HG03139 (cell line): ENCODE measurements around the gene CADM1.

Experiments used
- ATAC-seq: cut with Tn5 transposase; IDR thresholded peaks from one replicate; pipeline ENCODE4 v1.9.1; 2021; ENCODE audit not compliant: unreplicated experiment

The CADM1 gene

GRCh38 chr11:115219376-115219775 is 284.8 kb downstream of the CADM1 start:
- no peak for ATAC-seq

GRCh38 chr11:115217726-115218311 is 286.4 kb downstream of the CADM1 start:
- ATAC-seq: no peak

- no peak for ATAC-seq
Observed at GRCh38 chr11:115215694-115216617, 288.3 kb downstream of the CADM1 start.

DNA sequence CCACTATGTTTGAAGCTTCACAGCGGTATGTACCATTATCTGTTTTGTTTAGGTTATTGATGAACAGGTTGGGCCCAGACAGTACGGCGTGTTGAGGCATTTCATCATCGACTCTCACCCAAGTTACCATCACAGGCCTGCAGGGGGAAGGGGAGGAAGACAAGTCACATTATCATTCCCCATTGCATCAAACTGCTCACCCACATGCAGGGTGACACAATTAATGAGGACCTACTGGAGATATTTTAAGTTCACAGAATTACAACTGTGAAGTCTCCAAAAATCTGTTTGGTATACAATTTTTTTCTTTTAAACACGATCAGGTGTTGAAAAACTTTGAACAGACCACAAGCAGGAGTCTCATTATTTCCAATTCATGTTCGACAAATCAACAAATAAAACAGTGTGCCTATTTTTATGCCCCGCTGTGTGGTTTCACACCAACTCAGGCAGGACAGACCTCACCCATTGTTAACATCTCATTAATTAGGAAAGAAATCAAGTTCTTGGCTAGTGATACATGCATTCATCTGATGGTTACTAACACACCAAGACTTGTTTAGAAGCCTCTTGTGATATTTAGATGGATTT is 289.5 kb downstream of the CADM1 start:
- no peak for ATAC-seq

- ATAC-seq: no peak
Observed at GRCh38 chr11:115213007-115213406, 291.2 kb downstream of the CADM1 start.

DNA sequence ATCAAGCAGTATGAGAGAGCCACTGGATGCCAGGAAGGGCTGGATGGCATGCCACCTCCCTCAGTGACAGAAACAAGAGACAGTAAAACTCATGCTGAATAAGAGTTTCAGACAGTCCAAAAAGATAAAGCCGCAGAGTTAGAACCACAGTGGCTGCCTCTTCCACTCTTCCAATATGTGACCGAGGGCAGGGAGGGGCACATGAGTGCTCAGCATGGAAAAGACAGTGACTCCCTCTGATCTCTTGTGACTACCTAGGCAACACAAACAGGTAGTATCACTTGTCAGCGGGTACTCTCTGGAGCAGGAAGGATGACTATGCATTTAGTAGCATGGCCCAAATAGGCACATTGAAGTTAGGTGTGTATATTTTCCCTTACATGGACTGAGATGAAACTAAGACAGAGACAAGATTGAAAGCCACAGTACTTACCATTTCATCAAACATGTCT is 295.4 kb downstream of the CADM1 start:
- no peak for ATAC-seq

- ATAC-seq: no peak
Observed at GRCh38 chr11:115207916-115208315, 296.3 kb downstream of the CADM1 start.

- ATAC-seq: no peak
Observed at GRCh38 chr11:115207166-115207591, 297.0 kb downstream of the CADM1 start.

- no peak for ATAC-seq
Observed at GRCh38 chr11:115206365-115207022, 297.7 kb downstream of the CADM1 start.

- ATAC-seq: no peak
Observed at GRCh38 chr11:115202900-115203552, 301.2 kb downstream of the CADM1 start.

GRCh38 chr11:115202074-115202473 is 302.1 kb downstream of the CADM1 start:
- ATAC-seq: no peak

DNA sequence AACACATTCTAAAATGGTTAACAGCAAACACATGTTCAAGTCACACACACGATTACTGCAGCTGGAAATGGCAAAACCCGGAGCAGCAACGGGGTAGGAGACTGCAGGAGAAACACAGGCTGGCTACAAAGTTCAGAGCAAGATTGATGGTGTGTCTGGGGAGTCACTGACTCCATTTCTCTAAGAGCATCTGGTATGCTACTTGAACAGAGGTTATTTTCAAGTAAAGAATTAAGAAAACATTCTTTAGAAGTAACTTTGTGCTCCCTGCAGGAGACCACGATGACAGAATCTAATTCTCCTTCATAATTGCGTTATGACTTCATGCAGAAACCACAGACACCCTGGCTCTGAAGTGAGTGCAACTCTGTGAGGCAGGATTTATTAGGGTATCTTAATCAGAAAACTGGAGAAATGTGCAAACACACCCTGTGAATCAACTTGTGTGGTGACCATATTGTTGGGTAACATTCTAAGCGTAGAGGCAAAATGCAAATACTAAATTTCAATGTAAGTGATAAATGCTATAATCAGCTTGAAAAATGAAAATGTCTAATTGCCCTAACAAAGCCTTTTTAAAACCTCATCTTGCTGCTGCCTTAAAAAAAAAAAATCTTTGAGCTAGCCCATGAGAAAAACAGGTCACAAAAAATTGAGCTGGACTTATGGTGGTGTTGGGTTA is 303.0 kb downstream of the CADM1 start:
- no peak for ATAC-seq

DNA sequence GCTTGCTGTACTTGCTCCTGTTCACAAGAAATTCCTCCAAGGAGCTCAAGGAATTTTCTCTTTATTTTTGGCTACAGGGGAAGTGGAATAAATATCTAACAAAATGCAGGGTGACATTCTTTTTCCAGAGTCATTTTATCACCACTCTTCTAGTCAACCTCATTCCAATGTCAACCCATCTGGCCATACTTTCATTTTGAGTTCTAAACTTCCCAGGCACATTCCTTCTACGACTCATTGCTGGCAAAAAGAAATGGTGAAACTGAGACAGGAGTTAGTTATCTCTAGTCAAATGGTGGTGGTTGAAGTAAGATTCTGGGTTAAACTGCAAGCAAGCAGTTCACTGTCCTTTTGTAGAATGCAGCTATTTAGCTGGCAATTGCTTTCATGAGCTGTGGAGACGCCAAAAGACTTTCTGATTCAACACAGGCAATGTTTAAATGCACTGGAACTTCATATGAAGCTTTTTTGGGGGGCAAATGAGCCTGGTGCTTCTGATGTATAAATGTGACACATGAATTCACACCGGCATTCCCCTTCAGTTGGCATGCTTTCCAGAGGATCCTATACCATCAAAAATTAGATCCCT is 304.6 kb downstream of the CADM1 start:
- ATAC-seq: no peak

DNA sequence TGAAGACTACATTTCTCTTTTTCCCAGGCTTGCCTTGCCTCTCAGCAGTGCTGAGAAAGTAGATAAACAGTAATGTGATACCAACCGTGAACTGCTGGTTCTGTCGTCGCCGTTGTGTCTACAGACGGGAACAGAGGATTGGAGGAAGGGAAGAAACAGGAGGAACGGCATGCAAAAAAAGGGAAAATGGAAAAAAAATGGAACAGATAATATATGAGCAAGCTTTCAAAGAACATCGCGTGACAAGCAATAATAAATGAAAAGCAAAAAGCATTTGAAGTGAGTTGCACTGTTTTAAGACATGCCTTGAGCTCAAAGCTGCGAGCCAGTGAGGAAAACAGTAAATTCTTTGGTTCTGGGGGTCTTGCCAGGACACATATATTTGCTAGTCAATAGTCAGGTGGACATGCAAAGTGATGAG is 305.9 kb downstream of the CADM1 start:
- no peak for ATAC-seq

DNA sequence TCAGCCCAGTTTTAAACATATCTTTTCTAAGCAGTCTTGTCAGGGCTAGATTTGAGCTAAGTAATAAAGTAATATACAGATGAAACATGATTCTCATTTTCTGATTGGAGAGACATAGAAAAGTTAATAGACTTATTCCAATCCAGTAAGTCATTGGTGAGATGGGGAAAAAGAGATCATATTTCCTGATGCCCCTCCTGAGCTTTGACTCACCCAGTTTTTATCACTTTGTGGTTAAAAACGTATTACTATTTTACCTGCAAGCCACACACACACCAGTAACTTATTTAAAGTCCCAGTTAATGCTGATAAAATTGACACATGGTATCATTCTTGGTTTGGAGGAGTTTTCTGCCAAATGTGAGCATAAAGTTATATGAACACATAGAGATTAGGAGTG is 306.8 kb downstream of the CADM1 start:
- ATAC-seq: no peak

- ATAC-seq: no peak
Observed at GRCh38 chr11:115197031-115197430, 307.2 kb downstream of the CADM1 start.

DNA sequence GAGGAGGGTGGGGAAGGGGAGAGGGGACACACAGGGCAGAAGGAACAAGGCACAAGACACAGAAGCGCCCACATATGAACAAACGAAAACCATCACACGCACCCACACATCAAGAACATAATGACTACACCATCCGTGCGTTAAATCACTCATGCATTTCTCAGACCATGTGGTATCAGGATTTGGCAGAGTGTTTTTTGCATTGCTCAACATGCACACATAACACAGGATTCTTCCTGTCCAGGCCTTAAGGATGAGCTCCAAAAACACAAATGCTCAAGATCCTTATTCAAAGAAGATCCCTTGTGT is 309.5 kb downstream of the CADM1 start:
- no peak for ATAC-seq

- ATAC-seq: no peak
Observed at GRCh38 chr11:115193914-115194801, 310.1 kb downstream of the CADM1 start.

- ATAC-seq: no peak
Observed at GRCh38 chr11:115191761-115192160, 312.5 kb downstream of the CADM1 start.
